Measurements from ENCODE around the gene CUEDC1. TPM values are rescaled to one million over a fixed set of nuclear protein-coding genes. Genes with fewer than 3 reads are reported as not detected.

CUEDC1 gene
- total and polyA plus RNA-seq, 2 of the 13 experiments (the other 11 are each of a cell fraction or from before 2014, with no cell fraction given), result 7.4 to 12.9 TPM

DNA sequence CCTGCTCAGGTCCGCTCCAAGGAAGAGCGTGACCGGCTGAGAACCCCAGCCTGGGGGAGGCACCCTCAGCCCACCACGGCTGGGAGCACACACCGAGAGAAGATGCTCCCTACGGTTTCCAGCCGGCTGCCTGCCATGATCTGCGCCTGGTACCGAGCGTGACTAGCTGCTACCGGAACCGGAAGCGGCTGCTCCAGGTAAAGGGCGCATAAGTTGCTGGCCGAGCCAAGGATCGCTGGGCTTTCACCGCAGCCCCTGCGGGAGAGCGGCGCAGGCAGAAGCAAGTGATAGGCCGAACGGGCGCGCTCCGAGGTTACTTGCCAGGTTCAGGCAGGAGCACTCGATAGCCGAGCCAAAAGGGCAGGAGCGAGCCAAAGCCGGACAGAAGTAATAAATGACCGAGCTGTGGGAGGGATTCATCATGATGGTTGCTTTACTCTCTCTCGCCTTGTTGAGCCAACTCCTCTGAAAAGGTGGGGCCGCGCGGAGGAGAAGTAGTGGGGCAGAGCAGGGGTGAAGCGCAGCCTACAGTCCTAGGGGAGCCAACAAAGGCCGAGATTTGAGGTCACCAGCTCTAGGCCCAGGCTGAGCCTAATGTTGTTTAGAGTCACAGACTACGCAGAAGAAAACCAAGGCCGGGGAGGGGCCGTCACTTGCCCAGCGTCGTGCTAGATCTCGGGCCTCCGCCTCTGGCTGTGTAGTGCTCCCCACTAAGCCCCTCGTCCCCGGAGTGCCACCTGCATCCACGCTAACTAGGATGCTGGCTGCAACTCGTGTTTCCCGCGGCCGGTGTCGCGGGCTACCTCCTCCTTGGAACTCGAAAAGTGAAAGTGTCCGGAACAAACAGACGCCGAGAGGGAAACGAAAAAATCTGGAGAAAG is 105.1 kb downstream of the CUEDC1 start, which contains the start of gene MRPS23 (continued):
- TF ChIP-seq ZNF704 (CRISPR knock-in tag; IDR thresholded peaks at IDR 0.05; ENCODE audit: borderline replicate concordance), result peak; percentile 88; the same call in 1 of the 2 replicates
- no peak for TF ChIP-seq ONECUT2 (CRISPR knock-in tag; IDR thresholded peaks at IDR 0.05)
- no peak for TF ChIP-seq ZNF446 (CRISPR knock-in tag; IDR thresholded peaks at IDR 0.05)
- TF ChIP-seq HDAC1 (CRISPR knock-in tag; IDR thresholded peaks at IDR 0.05), result peak; percentile 100
- TF ChIP-seq, protein P1, sequence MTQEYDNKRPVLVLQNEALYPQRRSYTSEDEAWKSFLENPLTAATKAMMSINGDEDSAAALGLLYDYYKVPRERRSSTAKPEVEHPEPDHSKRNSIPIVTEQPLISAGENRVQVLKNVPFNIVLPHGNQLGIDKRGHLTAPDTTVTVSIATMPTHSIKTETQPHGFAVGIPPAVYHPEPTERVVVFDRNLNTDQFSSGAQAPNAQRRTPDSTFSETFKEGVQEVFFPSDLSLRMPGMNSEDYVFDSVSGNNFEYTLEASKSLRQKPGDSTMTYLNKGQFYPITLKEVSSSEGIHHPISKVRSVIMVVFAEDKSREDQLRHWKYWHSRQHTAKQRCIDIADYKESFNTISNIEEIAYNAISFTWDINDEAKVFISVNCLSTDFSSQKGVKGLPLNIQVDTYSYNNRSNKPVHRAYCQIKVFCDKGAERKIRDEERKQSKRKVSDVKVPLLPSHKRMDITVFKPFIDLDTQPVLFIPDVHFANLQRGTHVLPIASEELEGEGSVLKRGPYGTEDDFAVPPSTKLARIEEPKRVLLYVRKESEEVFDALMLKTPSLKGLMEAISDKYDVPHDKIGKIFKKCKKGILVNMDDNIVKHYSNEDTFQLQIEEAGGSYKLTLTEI (CRISPR knock-in tag; conservative IDR thresholded peaks at IDR 0.05), result no peak
- peak; percentile 97 for TF ChIP-seq TGIF2 (CRISPR knock-in tag; IDR thresholded peaks at IDR 0.05)
- TF ChIP-seq KLF9 (CRISPR knock-in tag; IDR thresholded peaks at IDR 0.05; ENCODE audit: low read depth), result peak; percentile 80; the same call in 1 of the 2 replicates
- peak; percentile 97 for TF ChIP-seq ZNF546 (CRISPR knock-in tag; conservative IDR thresholded peaks at IDR 0.05)
- 0 out of 2 replicates have a peak, but pooled peaks have one; percentile 55 for TF ChIP-seq ZNF773 (CRISPR knock-in tag; IDR thresholded peaks at IDR 0.05; ENCODE audit: borderline replicate concordance)
- TF ChIP-seq ZNF556 (CRISPR knock-in tag; IDR thresholded peaks at IDR 0.05; ENCODE audit: borderline replicate concordance), result peak; percentile 98
- no peak for TF ChIP-seq ZNF232 (CRISPR knock-in tag; IDR thresholded peaks at IDR 0.05; ENCODE audit: borderline replicate concordance)
- peak; percentile 99 for TF ChIP-seq ZNF224 (CRISPR knock-in tag; IDR thresholded peaks at IDR 0.05)
- TF ChIP-seq ZNF557 (CRISPR knock-in tag; IDR thresholded peaks at IDR 0.05), result peak; percentile 94; the same call in 1 of the 2 replicates
- peak; percentile 97 for TF ChIP-seq ZNF230 (CRISPR knock-in tag; IDR thresholded peaks at IDR 0.05)
- TF ChIP-seq U2AF2 (IDR thresholded peaks at IDR 0.05; ENCODE audit: low read depth, low read length), result no peak
- TF ChIP-seq ZBTB49 (CRISPR knock-in tag; IDR thresholded peaks at IDR 0.05; ENCODE audit: borderline replicate concordance), result peak; percentile 88
- TF ChIP-seq ZSCAN21 (CRISPR knock-in tag; IDR thresholded peaks at IDR 0.05; ENCODE audit: borderline replicate concordance), result peak; percentile 91
- TF ChIP-seq TRIM24 (CRISPR knock-in tag; IDR thresholded peaks at IDR 0.05), result no peak
- TF ChIP-seq HNF1B (CRISPR knock-in tag; IDR thresholded peaks at IDR 0.05), result peak; percentile 99
- TF ChIP-seq PHF21A (CRISPR knock-in tag; IDR thresholded peaks at IDR 0.05), result peak; percentile 100
- TF ChIP-seq TBP (CRISPR knock-in tag; IDR thresholded peaks at IDR 0.05), result peak; percentile 89; the same call in 1 of the 2 replicates
- TF ChIP-seq ZNF788 (CRISPR knock-in tag; IDR thresholded peaks at IDR 0.05; ENCODE audit: borderline replicate concordance), result peak; percentile 100
- peak; percentile 96 for TF ChIP-seq NFKB2 (CRISPR knock-in tag; IDR thresholded peaks at IDR 0.05; ENCODE audit: borderline replicate concordance)

Measured in HepG2 (cell line).